NCI-H1092 treated with DMSO at 0.1 percent for 48 hours (cell line): ENCODE results near the gene ASRGL1.
A peak's percentile ranks its signal among the peaks of the same experiment; 100 is the strongest.

Experiments used
- DNase-seq: peaks from one replicate; lab custom pipeline; 2025; lab: John Stamatoyannopoulos, UW

The ASRGL1 gene

DNA sequence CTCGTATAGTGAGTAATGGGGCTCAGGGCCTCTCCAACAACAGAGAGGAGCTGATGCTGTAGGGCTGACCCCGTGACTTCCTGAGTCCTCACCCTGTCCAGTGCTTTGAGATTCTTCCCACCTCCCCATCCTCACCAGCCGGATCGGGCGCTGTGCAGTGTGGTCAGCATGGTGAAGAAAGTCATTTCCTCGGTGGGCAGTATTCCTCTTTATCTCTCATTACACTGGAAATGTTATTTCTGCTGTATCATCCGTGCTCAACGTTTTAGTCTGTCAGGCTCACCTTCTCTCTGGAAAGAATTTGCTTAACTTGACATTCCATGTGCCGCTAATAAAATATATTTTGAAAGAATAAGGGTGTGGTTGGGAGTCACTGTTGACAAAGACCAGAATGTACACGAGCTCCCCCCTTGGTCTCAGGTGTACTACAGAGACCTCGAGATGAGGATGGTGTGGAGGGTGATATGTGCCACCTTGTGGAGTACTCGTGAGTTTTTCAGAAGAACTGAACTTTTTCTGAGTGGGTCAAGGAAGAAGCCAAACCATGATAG is 55.9 kb downstream of the ASRGL1 start:
- DNase-seq, result no peak

DNA sequence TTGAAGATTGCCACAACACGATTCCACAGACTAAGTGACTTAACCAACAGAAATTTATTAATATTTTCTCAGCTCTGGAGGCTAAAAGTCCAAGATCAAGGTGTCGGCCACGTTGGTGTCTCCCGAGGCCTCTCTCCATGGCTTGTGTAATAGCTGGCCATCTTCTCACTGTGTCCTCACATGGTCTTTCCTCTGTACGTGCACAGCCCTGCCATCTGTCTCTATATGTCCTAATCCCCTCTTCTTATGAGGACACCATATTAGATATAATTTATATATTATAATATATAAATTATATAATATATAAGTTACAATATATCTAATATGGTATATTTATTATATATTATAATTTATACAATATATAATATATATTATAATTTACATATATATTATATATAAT is 56.5 kb downstream of the ASRGL1 start:
- DNase-seq, result no peak

- peak; percentile 87 for DNase-seq
Observed at GRCh38 chr11:62394825-62395538, 57.7 kb downstream of the ASRGL1 start.

DNA sequence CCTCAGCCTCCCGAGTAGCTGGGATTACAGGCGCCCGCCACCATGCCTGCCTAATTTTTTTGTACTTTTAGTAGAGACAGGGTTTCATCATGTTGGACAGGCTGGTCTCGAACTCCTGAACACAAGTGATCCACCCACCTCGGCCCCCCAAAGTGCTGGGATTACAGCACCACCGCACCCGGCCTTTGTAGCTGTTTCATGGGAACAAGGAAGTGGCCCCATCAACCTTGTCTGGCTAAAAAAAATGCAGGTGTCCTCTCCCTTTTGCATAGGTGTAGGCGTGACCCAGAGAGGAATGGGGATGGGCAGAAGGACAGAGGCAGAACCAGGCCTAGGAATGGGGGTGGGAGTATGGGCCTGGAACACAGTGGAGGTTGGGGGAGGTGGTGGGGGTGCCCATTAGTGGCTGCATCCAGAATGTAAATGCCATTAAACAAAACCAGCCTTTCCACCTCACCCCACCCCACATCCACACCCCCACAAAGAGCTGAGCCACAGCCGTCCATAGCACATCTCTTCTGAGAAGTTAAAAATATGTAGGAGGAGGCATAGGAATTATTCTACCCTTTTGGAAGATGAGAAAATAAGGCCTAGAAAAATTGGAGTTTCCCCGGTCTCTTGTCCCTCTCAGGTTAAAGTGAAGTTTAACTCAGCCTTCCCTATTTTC is 58.8 kb downstream of the ASRGL1 start:
- no peak for DNase-seq

DNA sequence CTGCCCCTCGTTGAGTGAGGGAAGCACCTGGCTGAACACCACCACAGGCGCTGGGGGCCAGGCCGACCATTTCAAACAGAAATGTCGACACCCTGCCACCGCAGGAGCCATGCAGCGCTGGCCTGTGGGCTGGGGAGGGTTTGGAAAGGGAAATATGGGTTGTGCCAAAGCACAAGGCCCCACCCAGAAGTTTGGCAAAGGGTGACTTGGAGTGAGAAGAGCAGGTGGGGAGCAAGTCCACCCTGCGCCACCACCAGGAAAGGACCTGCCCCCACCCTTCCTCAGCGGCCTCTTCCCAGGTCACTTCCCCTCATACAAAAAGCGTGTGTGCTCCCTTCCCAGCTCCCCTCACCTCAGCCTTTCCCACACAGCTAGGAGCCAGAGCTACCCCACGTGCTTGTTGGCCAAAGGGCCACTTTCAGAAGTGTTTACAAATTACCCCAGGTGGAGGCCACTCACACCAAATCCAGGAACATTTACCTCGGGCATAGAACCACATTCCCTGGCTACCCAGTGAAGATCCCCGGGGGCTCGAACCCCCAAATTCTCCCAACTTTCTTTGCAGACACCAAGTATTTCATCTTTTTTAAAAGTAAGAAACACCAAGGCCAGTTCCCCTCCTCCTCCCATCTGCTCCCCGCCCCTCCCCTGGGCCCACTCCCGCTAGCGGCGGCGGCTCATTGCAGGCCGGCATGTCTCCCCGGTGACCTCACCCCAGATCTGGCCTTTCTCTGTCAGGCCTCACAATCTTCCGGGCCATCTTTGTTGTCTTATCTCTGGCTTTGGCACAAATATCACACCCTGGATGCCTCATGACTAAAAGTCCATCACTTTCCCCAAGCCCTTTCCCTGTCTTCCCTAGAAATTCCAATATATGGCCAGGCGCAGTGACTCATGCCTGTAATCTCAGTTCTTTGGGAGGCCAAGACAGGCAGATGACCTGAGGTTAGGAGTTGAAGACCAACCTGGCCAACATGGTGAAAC is 61.1 kb downstream of the ASRGL1 start:
- DNase-seq, result no peak

- no peak for DNase-seq
Observed at GRCh38 chr11:62399172-62399877, 62.1 kb downstream of the ASRGL1 start.

- no peak for DNase-seq
Observed at GRCh38 chr11:62399878-62400266, 62.6 kb downstream of the ASRGL1 start.

GRCh38 chr11:62400281-62400680 is 63.0 kb downstream of the ASRGL1 start:
- no peak for DNase-seq

DNA sequence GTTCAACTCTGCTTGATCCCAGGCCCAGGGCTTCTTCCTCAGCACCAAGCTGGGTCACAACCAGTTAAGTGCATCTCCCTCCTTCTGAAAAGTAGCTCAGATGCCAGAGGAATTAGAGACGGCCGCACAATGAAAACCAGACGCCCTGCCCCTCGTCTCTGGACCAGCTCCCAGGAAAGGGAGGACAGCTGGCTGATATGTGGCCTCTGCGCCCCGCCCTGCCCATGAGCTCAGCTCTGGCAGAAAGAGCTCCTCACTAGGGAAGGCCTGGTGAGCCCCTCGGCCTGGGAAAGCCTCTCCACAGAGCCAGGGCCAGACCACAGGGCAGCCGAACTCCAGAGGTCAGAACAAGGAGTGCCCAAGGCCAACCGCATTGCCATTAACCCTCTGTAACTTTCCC is 63.5 kb downstream of the ASRGL1 start:
- DNase-seq, result no peak

DNA sequence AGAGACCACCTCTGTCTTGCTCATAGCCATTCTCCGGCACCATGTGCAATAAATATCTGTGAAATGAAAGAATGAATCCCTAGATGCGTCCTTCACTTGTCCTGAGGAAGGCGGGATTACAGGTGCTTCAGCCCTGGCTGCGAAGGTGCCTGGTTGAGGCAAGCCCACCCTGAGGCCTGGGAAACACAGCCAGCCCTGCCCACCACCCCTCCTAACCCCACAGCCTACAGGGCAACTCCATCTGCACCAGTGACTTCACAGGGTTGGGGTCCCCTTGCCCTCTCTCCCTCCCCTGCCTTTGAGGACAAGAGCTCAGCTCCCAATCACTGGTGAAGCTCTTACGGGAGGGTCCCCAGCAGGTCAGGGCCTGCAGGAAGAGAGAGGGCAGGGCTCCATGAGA is 64.1 kb downstream of the ASRGL1 start:
- no peak for DNase-seq

DNA sequence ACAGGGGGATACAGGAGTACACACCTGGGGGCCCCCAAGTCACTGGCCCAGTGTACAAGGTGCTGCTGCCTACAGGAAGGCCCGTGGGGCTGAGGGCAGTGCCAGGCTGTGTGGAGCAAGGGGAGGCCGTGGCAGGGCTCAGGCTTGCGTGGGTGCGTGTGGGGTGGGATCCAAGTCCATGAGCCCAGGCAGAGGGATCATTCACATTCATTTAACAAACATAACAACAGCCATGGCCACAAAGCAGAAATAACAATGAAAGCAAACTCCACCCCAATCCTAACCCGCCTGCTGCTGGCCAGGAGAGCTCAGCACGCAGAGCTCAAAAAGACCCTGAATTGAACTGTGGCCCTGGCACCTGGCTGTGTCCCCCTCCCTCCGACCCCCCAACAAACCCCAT is 64.6 kb downstream of the ASRGL1 start:
- no peak for DNase-seq

DNA sequence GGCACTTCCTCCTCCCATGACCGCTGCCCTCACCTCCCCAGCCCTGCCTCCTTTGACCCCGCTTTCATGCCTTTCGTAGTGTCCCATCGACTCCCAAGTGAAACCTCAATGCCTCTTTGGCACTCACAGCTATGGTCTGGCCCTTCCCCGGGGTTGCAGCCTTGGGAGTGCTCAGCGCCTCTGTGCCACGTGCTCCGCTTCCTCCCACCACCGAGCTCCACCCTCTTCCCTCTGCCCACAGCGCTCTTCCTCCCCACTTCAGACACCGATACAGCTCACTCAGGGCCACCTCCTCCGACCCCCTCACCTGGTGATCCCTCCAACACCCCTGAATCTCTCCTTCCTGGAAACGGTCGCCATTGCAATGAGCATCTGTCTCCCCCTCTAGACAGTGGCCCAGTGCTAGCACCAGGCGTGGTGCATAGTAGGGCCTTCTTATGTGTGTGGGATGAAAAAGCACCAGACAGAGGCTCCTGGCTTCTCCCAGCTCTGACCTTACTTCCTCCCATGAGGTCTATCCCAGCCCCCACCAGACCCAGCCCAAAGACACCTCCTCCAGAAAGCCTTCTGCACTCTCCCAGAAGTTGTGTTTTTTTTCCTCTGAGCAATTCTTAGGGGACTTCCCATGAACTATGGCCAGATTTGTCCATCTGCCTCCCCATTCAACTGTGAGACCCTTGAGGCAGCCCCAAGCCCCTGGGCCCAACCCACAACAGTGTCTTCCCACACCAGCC is 65.1 kb downstream of the ASRGL1 start:
- DNase-seq, result no peak

DNA sequence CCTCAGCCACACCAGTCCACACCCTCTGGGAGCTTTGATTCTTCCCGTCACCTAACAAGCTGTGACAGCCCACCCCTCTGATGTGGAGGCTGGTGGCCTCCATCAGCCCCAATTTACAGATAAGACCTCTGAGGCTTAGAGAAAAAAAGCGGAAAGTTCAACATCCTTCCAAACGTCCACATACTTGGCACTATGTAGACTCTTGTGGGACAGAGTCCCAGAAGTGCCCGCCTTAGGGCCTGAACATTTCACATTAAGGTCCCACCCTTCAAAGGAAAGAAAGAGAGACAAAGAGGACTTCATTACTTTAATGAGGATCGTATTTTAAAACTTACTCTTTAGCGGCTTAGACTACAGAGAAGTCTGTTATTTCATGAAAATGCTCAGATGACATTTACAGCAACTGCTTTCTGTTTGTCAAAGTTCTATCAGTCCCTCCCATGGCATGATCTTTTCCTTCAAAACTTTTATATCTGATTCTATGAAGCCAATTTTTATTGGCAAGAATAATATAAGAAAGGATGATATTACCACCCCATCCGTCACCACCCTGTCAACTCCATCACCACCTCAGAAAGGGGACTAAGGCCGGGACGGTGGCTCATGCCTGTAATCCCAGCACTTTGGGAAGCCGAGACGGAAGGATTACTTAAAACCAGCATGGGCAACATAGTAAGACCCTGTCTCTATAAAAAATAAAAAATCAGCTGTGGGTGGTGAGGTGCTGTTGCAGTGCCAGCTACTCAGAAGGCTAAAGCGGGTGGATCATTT is 65.9 kb downstream of the ASRGL1 start:
- no peak for DNase-seq

DNA sequence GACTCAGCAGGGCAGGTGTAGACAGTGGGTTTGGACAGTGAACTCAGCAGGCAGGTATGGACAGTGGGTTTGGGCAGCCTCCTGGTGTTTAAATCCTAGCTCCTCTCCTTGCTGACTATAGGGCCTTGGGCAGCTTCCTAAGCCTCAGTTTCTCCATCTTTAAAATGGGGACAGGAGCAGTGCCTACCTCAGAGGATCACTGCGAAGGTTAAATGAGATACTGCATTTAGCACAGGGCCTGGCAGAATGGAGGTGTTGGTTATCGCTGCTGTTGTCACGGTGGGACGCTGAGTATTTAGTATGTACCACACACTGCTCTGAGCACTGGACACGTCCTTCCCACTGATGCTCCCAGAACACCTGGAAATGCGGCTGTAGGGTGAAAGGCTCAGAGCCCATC is 67.2 kb downstream of the ASRGL1 start:
- no peak for DNase-seq

DNA sequence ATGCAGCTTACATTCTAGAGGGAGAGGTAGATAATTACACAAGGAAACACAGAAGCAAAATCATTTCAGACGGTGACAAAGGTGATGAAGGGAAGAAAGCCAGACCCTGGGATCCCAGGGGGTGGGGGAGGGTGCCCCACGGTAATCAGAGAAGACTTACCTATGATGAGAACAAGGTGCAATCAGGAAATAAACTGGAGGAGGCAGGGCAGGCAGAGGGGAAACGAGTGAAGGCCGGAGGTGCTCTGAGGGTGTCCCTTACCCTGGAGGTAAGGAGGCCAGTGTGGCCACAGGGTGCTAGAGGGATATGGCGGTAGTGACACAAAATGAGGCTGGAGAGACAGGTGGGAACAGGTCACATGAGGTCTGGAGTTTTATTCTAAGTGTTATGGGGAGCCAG is 67.7 kb downstream of the ASRGL1 start:
- no peak for DNase-seq

- no peak for DNase-seq
Observed at GRCh38 chr11:62406034-62406433, 68.8 kb downstream of the ASRGL1 start.

DNA sequence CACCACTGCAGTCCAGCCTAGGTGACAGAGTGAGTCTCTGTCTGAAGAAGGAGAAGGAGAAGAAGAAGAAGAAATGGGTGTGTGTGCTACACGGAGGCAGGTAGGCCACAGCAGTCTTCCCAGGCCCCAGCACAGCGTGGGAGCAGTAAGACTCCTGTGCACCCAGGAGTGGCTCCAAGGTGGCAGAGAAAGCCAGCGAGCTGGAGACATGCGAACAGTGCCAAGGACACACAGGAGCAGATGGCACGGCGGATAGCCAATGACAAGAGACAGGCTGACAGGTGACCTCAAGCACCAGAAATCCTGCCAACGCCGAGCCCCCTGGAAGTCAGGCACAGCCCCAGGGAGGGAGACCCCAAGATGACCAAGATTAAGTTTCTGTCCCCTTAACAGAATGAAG is 72.6 kb downstream of the ASRGL1 start:
- peak; percentile 11 for DNase-seq

GRCh38 chr11:62410972-62411371 is 73.7 kb downstream of the ASRGL1 start:
- DNase-seq, result no peak

GRCh38 chr11:62411524-62411923 is 74.3 kb downstream of the ASRGL1 start:
- no peak for DNase-seq

DNA sequence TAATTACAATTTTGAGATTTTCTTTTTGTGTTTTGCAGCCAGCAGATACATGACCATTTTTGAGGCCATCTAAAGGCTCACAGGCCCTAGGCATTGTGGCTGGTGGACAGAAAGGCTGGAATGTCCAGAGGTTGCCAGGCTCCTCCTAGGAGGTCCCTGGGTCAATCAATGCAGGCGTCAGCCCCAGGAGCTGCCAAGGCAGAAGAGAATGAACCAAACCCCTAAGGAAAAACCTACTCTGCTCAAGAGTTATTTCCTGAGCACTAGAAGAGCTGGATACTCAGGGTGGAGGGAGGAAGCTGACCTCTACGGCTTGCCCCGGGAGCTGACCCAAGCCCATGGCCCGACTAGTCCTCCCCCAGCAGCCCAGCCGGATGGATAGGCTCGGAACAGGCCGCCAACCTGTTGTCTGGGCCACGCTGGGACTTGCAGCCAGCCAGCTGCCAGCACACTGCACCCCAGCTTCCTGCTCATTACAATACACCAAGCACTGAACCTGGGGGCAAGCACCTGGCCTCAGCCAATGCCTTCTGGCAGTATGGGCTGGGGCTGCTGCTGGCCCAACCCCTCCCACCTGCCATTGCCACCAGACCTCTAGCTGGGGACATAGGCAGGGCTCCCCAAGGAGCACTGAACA is 75.9 kb downstream of the ASRGL1 start:
- DNase-seq, result no peak
